H9 (cell line): ENCODE data around the gene FETUB. TPM values are rescaled to one million over a fixed set of nuclear protein-coding genes. Genes with fewer than 3 reads are reported as not detected.

Experiments
- DNase-seq: peaks from one replicate; pipeline ENCODE4 v3.0.0-alpha.2; 2017
- H2AFZ ChIP-seq: one replicate; pipeline ENCODE4 v1.6.1; 2013; ENCODE audit warnings: mild to moderate bottlenecking, low read length, control low read depth, moderate library complexity
- H2AK5ac ChIP-seq: 2 replicates; pipeline ENCODE4 v1.6.1; 2013; ENCODE audit warnings: low read length, control low read depth, mixed read lengths; ENCODE audit not compliant: insufficient read length
- H2BK120ac ChIP-seq: one replicate; pipeline ENCODE4 v1.6.1; 2013; ENCODE audit warnings: low read depth, mild to moderate bottlenecking, low read length, control low read depth, inconsistent platforms; ENCODE audit not compliant: poor library complexity, severe bottlenecking
- H2BK12ac ChIP-seq: 2 replicates; pipeline ENCODE4 v1.6.1; 2013; ENCODE audit warnings: low read length, control low read depth, mixed read lengths, low read depth; ENCODE audit not compliant: insufficient read length
- H2BK15ac ChIP-seq: 2 replicates; pipeline ENCODE4 v1.6.1; 2013; ENCODE audit warnings: low read depth, low read length, control low read depth
- H2BK20ac ChIP-seq: one replicate; pipeline ENCODE4 v1.6.1; 2013; ENCODE audit warnings: low read depth, mild to moderate bottlenecking, low read length, control low read depth, inconsistent platforms; ENCODE audit not compliant: poor library complexity, severe bottlenecking
- H2BK5ac ChIP-seq: 2 replicates; pipeline ENCODE4 v1.6.1; 2013; ENCODE audit warnings: low read length, control low read depth, mixed read lengths; ENCODE audit not compliant: insufficient read length
- H3K14ac ChIP-seq: 2 replicates; pipeline ENCODE4 v1.6.1; 2013; ENCODE audit warnings: low read length, control low read depth; ENCODE audit not compliant: insufficient read depth
- H3K18ac ChIP-seq: 2 replicates; pipeline ENCODE4 v1.6.1; 2013; ENCODE audit warnings: low read depth, mild to moderate bottlenecking, mixed read lengths, low read length, control low read depth; ENCODE audit not compliant: insufficient read length
- H3K23ac ChIP-seq: 2 replicates; pipeline ENCODE4 v1.6.1; 2013; ENCODE audit warnings: low read length, control low read depth, mixed read lengths, low read depth; ENCODE audit not compliant: insufficient read length
- H3K23me2 ChIP-seq: 2 replicates; pipeline ENCODE4 v1.6.1; 2013; ENCODE audit warnings: low read depth, mild to moderate bottlenecking, mixed read lengths, low read length, control low read depth; ENCODE audit not compliant: insufficient read length, poor library complexity, severe bottlenecking
- H3K27ac ChIP-seq: 2 replicates; pipeline ENCODE4 v1.5.1; 2013; ENCODE audit warnings: low read length, control low read depth, mixed read lengths, low read depth; ENCODE audit not compliant: insufficient read length
- H3K27me3 ChIP-seq: 2 replicates; pipeline ENCODE4 v1.6.1; 2013; ENCODE audit warnings: low read length, control low read depth, inconsistent platforms; ENCODE audit not compliant: insufficient read depth
- H3K4ac ChIP-seq: 2 replicates; pipeline ENCODE4 v1.6.1; 2013; ENCODE audit warnings: low read depth, mild to moderate bottlenecking, control low read depth, inconsistent platforms, low read length, moderate library complexity
- H3K4me1 ChIP-seq: 2 replicates; pipeline ENCODE4 v1.6.1; 2013; ENCODE audit warnings: low read length, control low read depth, inconsistent platforms; ENCODE audit not compliant: insufficient read depth
- H3K4me2 ChIP-seq: 2 replicates; pipeline ENCODE4 v1.6.1; 2013; ENCODE audit warnings: low read length, control low read depth, mixed read lengths; ENCODE audit not compliant: insufficient read length, insufficient read depth
- H3K56ac ChIP-seq: 2 replicates; pipeline ENCODE4 v1.6.1; 2013; ENCODE audit warnings: low read depth, mild to moderate bottlenecking, mixed read lengths, low read length, control low read depth; ENCODE audit not compliant: insufficient read length
- H3K79me1 ChIP-seq: 2 replicates; pipeline ENCODE4 v1.6.1; 2013; ENCODE audit warnings: low read depth, mild to moderate bottlenecking, moderate library complexity, low read length, control low read depth, inconsistent platforms; ENCODE audit not compliant: insufficient read depth, poor library complexity, severe bottlenecking
- H3K79me2 ChIP-seq: 2 replicates; pipeline ENCODE4 v1.6.1; 2013; ENCODE audit warnings: low read length, control low read depth, inconsistent platforms; ENCODE audit not compliant: insufficient read depth
- H3K9ac ChIP-seq: 2 replicates; pipeline ENCODE4 v1.6.1; 2013; ENCODE audit warnings: low read length, control low read depth, mixed read lengths; ENCODE audit not compliant: insufficient read length; ENCODE audit errors: extremely low read depth
- H3K9me3 ChIP-seq: one replicate; pipeline ENCODE4 v1.6.1; 2013; ENCODE audit warnings: low read depth, low read length, inconsistent platforms; ENCODE audit not compliant: control insufficient read depth
- H3T11ph ChIP-seq: one replicate; pipeline ENCODE4 v1.6.1; 2013; ENCODE audit warnings: mild to moderate bottlenecking, low read length, control low read depth, inconsistent platforms
- H4K20me1 ChIP-seq: one replicate; pipeline ENCODE4 v1.6.1; 2013; ENCODE audit not compliant: control insufficient read depth, insufficient read length, insufficient read depth
- H4K5ac ChIP-seq: 2 replicates; pipeline ENCODE4 v1.6.1; 2013; ENCODE audit warnings: low read depth, mild to moderate bottlenecking, mixed read lengths, low read length, control low read depth; ENCODE audit not compliant: insufficient read length
- H4K8ac ChIP-seq: replicated peaks from 2 replicates; pipeline ENCODE4 v1.6.1; 2013; ENCODE audit warnings: low read length, control low read depth, mixed read lengths, low read depth; ENCODE audit not compliant: insufficient read length
- H4K91ac ChIP-seq: 2 replicates; pipeline ENCODE4 v1.6.1; 2013; ENCODE audit warnings: low read depth, mild to moderate bottlenecking, moderate library complexity, mixed read lengths, low read length, control low read depth; ENCODE audit not compliant: insufficient read length
- H3K27ac Mint-ChIP-seq, 3 experiments: 2 replicates in 2 of 3; 3 replicates in 1 of 3; pipeline ENCODE4 v1.8.0; 2020 to 2021; ENCODE audit warnings: mixed read lengths in 3 of 3, mild to moderate bottlenecking in 1 of 3, moderate library complexity in 1 of 3
- H3K27me3 Mint-ChIP-seq: 2 replicates; pipeline ENCODE4 v1.8.0; 2021; ENCODE audit warnings: low read depth, mild to moderate bottlenecking, moderate library complexity, mixed read lengths
- H3K36me3 Mint-ChIP-seq, 3 experiments: 2 replicates in 2 of 3; 3 replicates in 1 of 3; pipeline ENCODE4 v1.8.0; 2020 to 2021; ENCODE audit warnings: low read depth in 3 of 3, mixed read lengths in 3 of 3; ENCODE audit not compliant: insufficient read depth in 1 of 3
- H3K4me1 Mint-ChIP-seq, 2 experiments: 2 replicates each; pipeline ENCODE4 v1.8.0; 2020; ENCODE audit warnings: mixed read lengths in 2 of 2
- H3K4me3 Mint-ChIP-seq, 2 experiments: 2 replicates in 1 of 2; 3 replicates in 1 of 2; pipeline ENCODE4 v1.8.0; 2020 to 2021; ENCODE audit warnings: mild to moderate bottlenecking in 2 of 2, mixed read lengths in 2 of 2, moderate library complexity in 1 of 2
- H3K9me3 Mint-ChIP-seq, 2 experiments: 2 replicates in 1 of 2; 3 replicates in 1 of 2; pipeline ENCODE4 v1.8.0; 2020; ENCODE audit warnings: mild to moderate bottlenecking in 2 of 2, mixed read lengths in 2 of 2, moderate library complexity in 1 of 2
- WGBS: extraction: QIAGEN DNeasy Blood & Tissue Kit; methylation state at CpG from one replicate; pipeline ENCODE4 v1.1.7; 2013; ENCODE audit warnings: missing lambda C conversion rate, low lambda C conversion rate, mixed read lengths; ENCODE audit not compliant: insufficient read length; ENCODE audit errors: extremely low coverage; 5-methylcytosine and 5-hydroxymethylcytosine counted together
- total RNA-seq: library from RNA; stranded (reverse); gene quantifications from 2 replicates; pipeline ENCODE4 v1.2.1, GENCODE V29; 2021
- TF ChIP-seq, protein P1 (sequence below): fragments of 200-600 bp; sonication (generic); conservative IDR thresholded peaks from 3 replicates; pipeline ENCODE4 v1.8.0; 2021; ENCODE audit warnings: antibody characterized with exemption, mild to moderate bottlenecking

FETUB gene
- total RNA-seq, 1 experiment from 2014 or later: not detected

DNA sequence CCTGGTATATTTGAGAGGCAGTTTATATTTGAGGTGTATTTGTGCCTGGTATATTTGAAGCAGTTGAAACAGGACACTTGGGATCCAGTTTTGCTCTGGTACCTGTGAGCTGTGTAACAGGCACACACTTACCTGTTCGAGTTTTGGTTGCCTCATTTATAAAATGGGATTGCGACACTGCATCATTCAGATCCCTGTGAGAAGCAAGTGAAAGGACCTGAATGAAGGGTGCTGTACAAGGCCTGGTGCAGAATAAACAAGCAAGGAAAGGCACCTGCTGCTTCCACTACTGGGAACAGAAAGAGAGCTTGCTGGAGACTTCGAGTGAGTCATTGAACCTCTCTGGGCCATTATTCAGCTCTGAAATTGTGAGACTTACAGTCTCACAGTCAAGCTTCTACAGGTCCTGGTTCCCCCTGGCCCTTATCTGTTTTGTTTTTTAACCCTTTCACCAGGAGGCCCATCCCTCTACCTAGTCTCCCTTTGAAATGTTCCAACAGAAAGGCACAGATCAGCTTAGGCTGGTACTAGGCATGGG is 11.5 kb downstream of the FETUB start:
- no CpG with 5 or more reads among the region's 3 CpGs for WGBS
- Histone ChIP-seq H2AFZ (no peak overlapping the region), H3K27me3 (no peaks in the 10 kb centered on the region), H2BK120ac (no peak overlapping the region), H3K23ac (no peak overlapping the region), H4K8ac (no peak overlapping the region), H3K9ac (no peak overlapping the region), H3K9me3 (no peaks in the 10 kb centered on the region), H3K18ac (no peak overlapping the region), H4K20me1 (no peaks in the 10 kb centered on the region), H3K14ac (no peak overlapping the region), H3K56ac (no peak overlapping the region), H2BK5ac (no peak overlapping the region), H4K91ac (no peak overlapping the region), H3K23me2 (no peaks in the 10 kb centered on the region), H3K79me1 (no peaks in the 10 kb centered on the region), H3K4me1 (no peaks in the 10 kb centered on the region), H2AK5ac (no peak overlapping the region), H2BK15ac (no peak overlapping the region), H3K4ac (no peak overlapping the region), H3K27ac (no peak overlapping the region), H4K5ac (no peak overlapping the region), H3K4me2 (no peak overlapping the region), H2BK12ac (no peak overlapping the region), H3T11ph (no peak overlapping the region), H2BK20ac (no peak overlapping the region), H3K79me2 (no peaks in the 10 kb centered on the region)
- TF ChIP-seq, protein P1, sequence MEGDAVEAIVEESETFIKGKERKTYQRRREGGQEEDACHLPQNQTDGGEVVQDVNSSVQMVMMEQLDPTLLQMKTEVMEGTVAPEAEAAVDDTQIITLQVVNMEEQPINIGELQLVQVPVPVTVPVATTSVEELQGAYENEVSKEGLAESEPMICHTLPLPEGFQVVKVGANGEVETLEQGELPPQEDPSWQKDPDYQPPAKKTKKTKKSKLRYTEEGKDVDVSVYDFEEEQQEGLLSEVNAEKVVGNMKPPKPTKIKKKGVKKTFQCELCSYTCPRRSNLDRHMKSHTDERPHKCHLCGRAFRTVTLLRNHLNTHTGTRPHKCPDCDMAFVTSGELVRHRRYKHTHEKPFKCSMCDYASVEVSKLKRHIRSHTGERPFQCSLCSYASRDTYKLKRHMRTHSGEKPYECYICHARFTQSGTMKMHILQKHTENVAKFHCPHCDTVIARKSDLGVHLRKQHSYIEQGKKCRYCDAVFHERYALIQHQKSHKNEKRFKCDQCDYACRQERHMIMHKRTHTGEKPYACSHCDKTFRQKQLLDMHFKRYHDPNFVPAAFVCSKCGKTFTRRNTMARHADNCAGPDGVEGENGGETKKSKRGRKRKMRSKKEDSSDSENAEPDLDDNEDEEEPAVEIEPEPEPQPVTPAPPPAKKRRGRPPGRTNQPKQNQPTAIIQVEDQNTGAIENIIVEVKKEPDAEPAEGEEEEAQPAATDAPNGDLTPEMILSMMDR: no peak
- Mint-ChIP-seq H3K4me3 (no peak overlapping the region), H3K36me3 (peaks cover 0 to 4% (median 0%) of the 10 kb centered on the region in 3 experiments; a peak in 1 of 7 replicates), H3K27me3 (peaks cover 3% of the 10 kb centered on the region; the same call in 1 of the 2 replicates), H3K4me1 (peaks cover 11 to 16% of the 10 kb centered on the region in 2 experiments), H3K27ac (no peak overlapping the region), H3K9me3 (peaks cover 2 to 3% of the 10 kb centered on the region in 2 experiments; a peak in 4 of 5 replicates)
- DNase-seq: no peak
